Measurements from ENCODE around the gene GNAO1. TPM values are rescaled to one million over a fixed set of nuclear protein-coding genes. Genes with fewer than 3 reads are reported as not detected.

GNAO1 gene
- polyA plus RNA-seq, 5 donors, result 20.6 to 27.7 (median 24.2) TPM

- DNase-seq, result no peak
These were observed 93.2 kb downstream of the GNAO1 start for GRCh38 chr16:56284521-56284920.

GRCh38 chr16:56286809-56287208 is 95.5 kb downstream of the GNAO1 start:
- DNase-seq, result no peak

GRCh38 chr16:56288019-56288418 is 96.7 kb downstream of the GNAO1 start:
- DNase-seq, result no peak

GRCh38 chr16:56289416-56289815 is 98.1 kb downstream of the GNAO1 start:
- no peak for DNase-seq

GRCh38 chr16:56289862-56290261 is 98.6 kb downstream of the GNAO1 start:
- no peak for DNase-seq

GRCh38 chr16:56294014-56294413 is 102.7 kb downstream of the GNAO1 start:
- DNase-seq, result no peak

GRCh38 chr16:56294579-56294978 is 103.3 kb downstream of the GNAO1 start:
- no peak for DNase-seq

GRCh38 chr16:56295059-56295665 is 103.9 kb downstream of the GNAO1 start:
- DNase-seq, result no peak

GRCh38 chr16:56295739-56296527 is 104.6 kb downstream of the GNAO1 start:
- DNase-seq, result peak in 1 of 2 donors; percentile 48

GRCh38 chr16:56297684-56298083 is 106.4 kb downstream of the GNAO1 start:
- DNase-seq, result no peak

- no peak for DNase-seq
These were observed 106.8 kb downstream of the GNAO1 start for GRCh38 chr16:56298116-56298515.

- no peak for DNase-seq
These were observed 107.8 kb downstream of the GNAO1 start for GRCh38 chr16:56298948-56299596.

GRCh38 chr16:56300242-56300623 is 108.9 kb downstream of the GNAO1 start:
- no peak for DNase-seq

GRCh38 chr16:56300891-56301850 is 109.9 kb downstream of the GNAO1 start:
- no peak for DNase-seq

- no peak for DNase-seq
These were observed 111.2 kb downstream of the GNAO1 start for GRCh38 chr16:56302506-56302905.

GRCh38 chr16:56303066-56303715 is 111.9 kb downstream of the GNAO1 start:
- DNase-seq, result no peak

- no peak for DNase-seq
These were observed 112.6 kb downstream of the GNAO1 start for GRCh38 chr16:56303880-56304279.

GRCh38 chr16:56305956-56306565 is 114.8 kb downstream of the GNAO1 start:
- no peak for DNase-seq

- no peak for DNase-seq
These were observed 115.6 kb downstream of the GNAO1 start for GRCh38 chr16:56306690-56307533.

GRCh38 chr16:56307534-56307873 is 116.2 kb downstream of the GNAO1 start:
- no peak for DNase-seq
